ENCODE data around the gene PGLYRP1. TPM values are rescaled to one million over a fixed set of nuclear protein-coding genes. Genes with fewer than 3 reads are reported as not detected.

PGLYRP1 gene
- total RNA-seq, 1 experiment from 2014 or later, result not detected

DNA sequence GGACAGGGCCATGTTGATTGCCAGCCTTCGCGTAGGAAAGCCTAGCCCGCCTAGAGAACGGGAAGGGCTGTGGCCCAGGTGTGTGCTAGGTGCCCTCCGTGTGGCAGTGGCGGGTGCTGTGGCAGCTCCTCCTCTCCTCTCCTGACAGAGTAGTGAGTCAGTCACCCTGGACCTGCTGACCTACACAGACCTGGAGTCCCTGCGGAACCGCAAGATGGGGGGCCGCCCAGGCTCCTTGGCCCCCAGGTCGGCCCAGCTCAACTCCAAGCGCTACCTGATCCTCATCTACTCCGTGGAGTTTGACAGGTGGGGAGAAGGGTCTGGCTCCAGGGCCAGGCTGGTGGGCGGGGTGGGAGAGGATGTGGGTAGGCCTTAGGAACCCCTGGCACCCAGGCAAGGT, 16.4 kb downstream of the PGLYRP1 start:
- Histone ChIP-seq H3K27me3 (ENCODE audit: insufficient read depth, low read length) (no peaks in the 10 kb centered on the region), H3K18ac (ENCODE audit: insufficient read length, low read depth, low read length) (no peak overlapping the region), H2BK120ac (ENCODE audit: low read depth, low read length, poor library complexity, severe bottlenecking) (no peak overlapping the region), H2BK20ac (ENCODE audit: low read depth, low read length, poor library complexity, severe bottlenecking) (no peak overlapping the region), H3K79me2 (ENCODE audit: insufficient read depth, low read length) (no peaks in the 10 kb centered on the region), H2AK5ac (ENCODE audit: insufficient read length, low read length) (no peak overlapping the region), H4K8ac (replicated peaks; ENCODE audit: insufficient read length, low read depth, low read length) (no peak overlapping the region), H2BK15ac (ENCODE audit: low read depth, low read length) (no peak overlapping the region), H3K56ac (ENCODE audit: insufficient read length, low read depth, low read length) (no peak overlapping the region), H4K20me1 (ENCODE audit: control insufficient read depth, insufficient read depth, insufficient read length) (no peaks in the 10 kb centered on the region), H3K4me1 (ENCODE audit: insufficient read depth, low read length) (no peaks in the 10 kb centered on the region), H4K91ac (ENCODE audit: insufficient read length, low read depth, low read length) (no peak overlapping the region), H3K27ac (ENCODE audit: insufficient read length, low read depth, low read length) (no peak overlapping the region), H3T11ph (ENCODE audit: low read length) (no peak overlapping the region), H3K79me1 (ENCODE audit: insufficient read depth, low read depth, low read length, poor library complexity, severe bottlenecking) (no peaks in the 10 kb centered on the region), H3K4ac (ENCODE audit: low read depth, low read length) (no peak overlapping the region), H4K5ac (ENCODE audit: insufficient read length, low read depth, low read length) (no peak overlapping the region), H3K14ac (ENCODE audit: insufficient read depth, low read length) (no peak overlapping the region), H3K4me2 (ENCODE audit: insufficient read depth, insufficient read length, low read length) (no peak overlapping the region), H2BK12ac (ENCODE audit: insufficient read length, low read depth, low read length) (no peak overlapping the region), H3K23me2 (ENCODE audit: insufficient read length, low read depth, low read length, poor library complexity, severe bottlenecking) (no peaks in the 10 kb centered on the region), H3K9ac (ENCODE audit: extremely low read depth, insufficient read length, low read length) (no peak overlapping the region), H3K23ac (ENCODE audit: insufficient read length, low read depth, low read length) (no peak overlapping the region), H2AFZ (ENCODE audit: low read length) (no peak overlapping the region), H2BK5ac (ENCODE audit: insufficient read length, low read length) (no peak overlapping the region), H3K9me3 (ENCODE audit: control insufficient read depth, low read depth, low read length) (no peaks in the 10 kb centered on the region)
- WGBS (ENCODE audit: extremely low coverage, insufficient read length, low lambda C conversion rate), result no CpG with 5 or more reads among the region's 13 CpGs
- H3K4me3 Mint-ChIP-seq, result no peak overlapping the region
- TF ChIP-seq, protein P1, sequence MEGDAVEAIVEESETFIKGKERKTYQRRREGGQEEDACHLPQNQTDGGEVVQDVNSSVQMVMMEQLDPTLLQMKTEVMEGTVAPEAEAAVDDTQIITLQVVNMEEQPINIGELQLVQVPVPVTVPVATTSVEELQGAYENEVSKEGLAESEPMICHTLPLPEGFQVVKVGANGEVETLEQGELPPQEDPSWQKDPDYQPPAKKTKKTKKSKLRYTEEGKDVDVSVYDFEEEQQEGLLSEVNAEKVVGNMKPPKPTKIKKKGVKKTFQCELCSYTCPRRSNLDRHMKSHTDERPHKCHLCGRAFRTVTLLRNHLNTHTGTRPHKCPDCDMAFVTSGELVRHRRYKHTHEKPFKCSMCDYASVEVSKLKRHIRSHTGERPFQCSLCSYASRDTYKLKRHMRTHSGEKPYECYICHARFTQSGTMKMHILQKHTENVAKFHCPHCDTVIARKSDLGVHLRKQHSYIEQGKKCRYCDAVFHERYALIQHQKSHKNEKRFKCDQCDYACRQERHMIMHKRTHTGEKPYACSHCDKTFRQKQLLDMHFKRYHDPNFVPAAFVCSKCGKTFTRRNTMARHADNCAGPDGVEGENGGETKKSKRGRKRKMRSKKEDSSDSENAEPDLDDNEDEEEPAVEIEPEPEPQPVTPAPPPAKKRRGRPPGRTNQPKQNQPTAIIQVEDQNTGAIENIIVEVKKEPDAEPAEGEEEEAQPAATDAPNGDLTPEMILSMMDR (conservative IDR thresholded peaks at IDR 0.05), result no peak
- H3K36me3 Mint-ChIP-seq (ENCODE audit: insufficient read depth in 1 of 3, low read depth in 3 of 3), result peaks cover 17 to 47% (median 28%) of the 10 kb centered on the region in 3 experiments
- H3K9me3 Mint-ChIP-seq, result no peaks in the 10 kb centered on the region
- DNase-seq, result no peak
- no peaks in the 10 kb centered on the region for H3K27me3 Mint-ChIP-seq (ENCODE audit: low read depth)
- H3K4me1 Mint-ChIP-seq, result peaks cover 0 to 5% of the 10 kb centered on the region in 2 experiments; a peak in 2 of 4 replicates
- no peak overlapping the region for H3K27ac Mint-ChIP-seq
